ENCODE measurements around the gene TMEM207.

The TMEM207 gene

DNA sequence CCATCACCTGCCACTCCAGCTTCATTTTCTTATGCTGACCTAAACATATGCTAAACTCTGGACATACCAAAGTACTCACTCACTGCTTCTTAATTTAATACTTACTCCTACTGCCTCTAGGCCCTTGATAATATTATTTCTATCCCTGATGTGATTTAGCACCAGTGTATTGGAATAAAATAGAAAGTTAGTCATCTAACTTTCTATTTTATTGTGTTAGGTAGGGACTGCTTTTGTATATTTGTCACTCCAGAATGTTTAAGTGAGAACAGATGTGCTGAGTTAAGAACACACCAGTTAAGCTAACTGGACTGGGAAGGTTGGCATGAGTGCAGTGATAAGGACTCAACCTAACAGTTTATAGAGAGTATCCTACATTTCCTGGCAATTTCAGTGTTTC lies 68.3 kb downstream of the TMEM207 start:
- DNase-seq, result no peak

DNA sequence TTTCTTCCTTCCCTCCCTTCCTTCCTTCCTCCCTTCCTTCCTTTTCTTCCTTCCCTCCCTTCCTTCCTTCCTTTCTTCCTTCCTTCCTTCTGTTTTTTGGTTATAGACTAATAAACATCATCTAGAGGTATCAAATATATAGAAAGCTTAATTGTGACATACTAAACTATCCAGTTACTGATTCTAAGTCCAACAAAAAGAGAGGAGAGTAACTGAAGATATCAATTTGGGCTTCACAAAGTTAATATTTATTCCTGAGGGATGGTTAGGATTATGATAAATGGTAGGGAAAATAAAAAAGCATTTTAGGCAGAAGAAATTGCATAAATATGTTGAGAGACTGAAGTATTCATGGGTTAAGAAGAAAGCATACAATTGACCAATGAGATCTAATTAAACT lies 69.5 kb downstream of the TMEM207 start:
- DNase-seq, result no peak

All from NCI-H748 treated with DMSO at 0.1 percent for 48 hours (cell line).